Stimulated activated CD4-positive, alpha-beta T cell treated with anti-CD3 and anti-CD28 coated beads, Interleukin-1b, Interleukin-23, amount 100 ng/mL, for 24 hours (primary cell): Measurements from ENCODE around the gene KCNH4.
A peak's percentile ranks its signal among the peaks of the same experiment; 100 is the strongest.

ENCODE experiments used
- DNase-seq, 4 experiments: peaks; one replicate each; pipeline ENCODE4 v3.0.0-alpha.2; 2020; ENCODE audit warnings: low read depth in 4 of 4, low spot score in 1 of 4

KCNH4 gene

GRCh38 chr17:42138749-42139492 lies 42.0 kb downstream of the KCNH4 start:
- DNase-seq = no peak

GRCh38 chr17:42136654-42137051 lies 44.3 kb downstream of the KCNH4 start:
- no peak for DNase-seq

GRCh38 chr17:42135664-42136653 lies 45.0 kb downstream of the KCNH4 start:
- no peak for DNase-seq

GRCh38 chr17:42135151-42135550 lies 45.8 kb downstream of the KCNH4 start:
- no peak for DNase-seq

GRCh38 chr17:42133461-42134041 lies 47.4 kb downstream of the KCNH4 start:
- DNase-seq = no peak

GRCh38 chr17:42132941-42133340 lies 48.0 kb downstream of the KCNH4 start:
- no peak for DNase-seq

GRCh38 chr17:42131981-42132432 lies 48.9 kb downstream of the KCNH4 start:
- no peak for DNase-seq

GRCh38 chr17:42131232-42131631 lies 49.7 kb downstream of the KCNH4 start:
- no peak for DNase-seq

GRCh38 chr17:42130310-42130936 lies 50.5 kb downstream of the KCNH4 start:
- no peak for DNase-seq

GRCh38 chr17:42129109-42129837 lies 51.7 kb downstream of the KCNH4 start:
- no peak for DNase-seq

- DNase-seq = no peak
Measured at GRCh38 chr17:42127414-42127813, 53.5 kb downstream of the KCNH4 start.

GRCh38 chr17:42126836-42127235 lies 54.1 kb downstream of the KCNH4 start:
- no peak for DNase-seq

- DNase-seq = no peak
Measured at GRCh38 chr17:42125565-42125964, 55.4 kb downstream of the KCNH4 start.

- DNase-seq = no peak
Measured at GRCh38 chr17:42124256-42124655, 56.7 kb downstream of the KCNH4 start.

- DNase-seq = no peak
Measured at GRCh38 chr17:42122371-42123303, 58.3 kb downstream of the KCNH4 start, which contains the start of gene HSPB9. TSS of gene HSPB9 (plus strand) at chr17:42122804. CDS start at chr17:42122851, 47 bp downstream.

- peak in 3 of 4 experiments; percentile 55 to 70 (median 68) for DNase-seq
Measured at GRCh38 chr17:42120770-42121769, 59.9 kb downstream of the KCNH4 start, which contains the start of gene KAT2A. TSS of gene KAT2A (minus strand) at chr17:42121367. CDS start at chr17:42121304, 63 bp downstream.

GRCh38 chr17:42120161-42120769 lies 60.7 kb downstream of the KCNH4 start:
- DNase-seq = no peak
